GM10248 (cell line): ENCODE results near the gene PIK3CD.

ENCODE experiments used
- CTCF ChIA-PET: fragments of 300-600 bp; sonication (Branson Sonifier 250); formaldehyde crosslinking; extraction: SDS; loops from one replicate; lab custom pipeline; 2021; ENCODE audit warnings: antibody characterized with exemption; lab: Yijun Ruan, JAX
- POLR2A ChIA-PET: fragments of 350-650 bp; sonication (Branson Sonifier 250); formaldehyde crosslinking; extraction: SDS; loops from one replicate; lab custom pipeline; 2020; ENCODE audit warnings: antibody characterized with exemption; lab: Yijun Ruan, JAX
- DNase-seq: peaks from one replicate; pipeline ENCODE4 v3.0.0; 2012; ENCODE audit errors: extremely low spot score
- CTCF ChIP-seq: IDR thresholded peaks from 2 replicates; pipeline ENCODE4 v1.5.1; 2012; ENCODE audit warnings: mild to moderate bottlenecking, low read depth; ENCODE audit errors: extremely low read depth, missing control alignments, control extremely low read depth

Gene PIK3CD

GRCh38 chr1:9688599-9688998 is 37.1 kb downstream of the PIK3CD start:
- CTCF ChIA-PET = interaction anchor here (1.3 to 3.8 kb wide), 3 partner anchors 60 to 73 kb away, joined by 4 to 18 read pairs (median 9); no protein-coding TSS in a partner anchor

GRCh38 chr1:9689011-9689706 is 37.6 kb downstream of the PIK3CD start:
- ChIA-PET CTCF (interaction anchor here (1.6 to 3.8 kb wide), 2 partner anchors 60 to 63 kb away, joined by 9 to 18 read pairs; no protein-coding TSS in a partner anchor), POLR2A (interaction anchor here (0.5 kb wide), 1 partner anchor 24 kb away, joined by 5 read pairs; no protein-coding TSS in a partner anchor)
- TF ChIP-seq CTCF = no peak
- peak; percentile 93 for DNase-seq

More at GRCh38 chr1:9688599-9688998, 37.1 kb downstream of the PIK3CD start:
- POLR2A ChIA-PET = interaction anchor here (0.5 kb wide), 1 partner anchor 23 kb away, joined by 5 read pairs; no protein-coding TSS in a partner anchor
- TF ChIP-seq CTCF = no peak
- no peak for DNase-seq

GRCh38 chr1:9689971-9690381 is 38.4 kb downstream of the PIK3CD start:
- no peak for TF ChIP-seq CTCF
- no peak for DNase-seq
- CTCF ChIA-PET = interaction anchor here (0.7 kb wide), 1 partner anchor 74 kb away, joined by 3 read pairs; no protein-coding TSS in a partner anchor
- POLR2A ChIA-PET = no interaction called here

GRCh38 chr1:9690440-9691107 is 39.0 kb downstream of the PIK3CD start:
- ChIA-PET POLR2A (no interaction called here), CTCF (interaction anchor here (0.7 to 1.3 kb wide), 4 partner anchors 14 to 75 kb away, joined by 3 to 5 read pairs (median 4); no protein-coding TSS in a partner anchor)
- TF ChIP-seq CTCF = no peak
- no peak for DNase-seq

- CTCF ChIA-PET = interaction anchor here (0.9 to 1.3 kb wide), 3 partner anchors 14 to 65 kb away, joined by 3 to 5 read pairs (median 5); no protein-coding TSS in a partner anchor
- POLR2A ChIA-PET = no interaction called here
- DNase-seq = no peak
Measured at GRCh38 chr1:9691108-9691445, 39.5 kb downstream of the PIK3CD start.

More at GRCh38 chr1:9691108-9691445, 39.5 kb downstream of the PIK3CD start:
- no peak for TF ChIP-seq CTCF
